H9 (cell line): ENCODE data around the gene SNX14. TPM values are rescaled to one million over a fixed set of nuclear protein-coding genes. Genes with fewer than 3 reads are reported as not detected.

Source experiments
- DNase-seq: peaks from one replicate; pipeline ENCODE4 v3.0.0-alpha.2; 2017
- H2AFZ ChIP-seq: one replicate; pipeline ENCODE4 v1.6.1; 2013; ENCODE audit warnings: mild to moderate bottlenecking, low read length, control low read depth, moderate library complexity
- H2AK5ac ChIP-seq: 2 replicates; pipeline ENCODE4 v1.6.1; 2013; ENCODE audit warnings: low read length, control low read depth, mixed read lengths; ENCODE audit not compliant: insufficient read length
- H2BK120ac ChIP-seq: one replicate; pipeline ENCODE4 v1.6.1; 2013; ENCODE audit warnings: low read depth, mild to moderate bottlenecking, low read length, control low read depth, inconsistent platforms; ENCODE audit not compliant: poor library complexity, severe bottlenecking
- H2BK12ac ChIP-seq: 2 replicates; pipeline ENCODE4 v1.6.1; 2013; ENCODE audit warnings: low read length, control low read depth, mixed read lengths, low read depth; ENCODE audit not compliant: insufficient read length
- H2BK15ac ChIP-seq: 2 replicates; pipeline ENCODE4 v1.6.1; 2013; ENCODE audit warnings: low read depth, low read length, control low read depth
- H2BK20ac ChIP-seq: one replicate; pipeline ENCODE4 v1.6.1; 2013; ENCODE audit warnings: low read depth, mild to moderate bottlenecking, low read length, control low read depth, inconsistent platforms; ENCODE audit not compliant: poor library complexity, severe bottlenecking
- H2BK5ac ChIP-seq: 2 replicates; pipeline ENCODE4 v1.6.1; 2013; ENCODE audit warnings: low read length, control low read depth, mixed read lengths; ENCODE audit not compliant: insufficient read length
- H3K14ac ChIP-seq: 2 replicates; pipeline ENCODE4 v1.6.1; 2013; ENCODE audit warnings: low read length, control low read depth; ENCODE audit not compliant: insufficient read depth
- H3K18ac ChIP-seq: 2 replicates; pipeline ENCODE4 v1.6.1; 2013; ENCODE audit warnings: low read depth, mild to moderate bottlenecking, mixed read lengths, low read length, control low read depth; ENCODE audit not compliant: insufficient read length
- H3K23ac ChIP-seq: 2 replicates; pipeline ENCODE4 v1.6.1; 2013; ENCODE audit warnings: low read length, control low read depth, mixed read lengths, low read depth; ENCODE audit not compliant: insufficient read length
- H3K23me2 ChIP-seq: 2 replicates; pipeline ENCODE4 v1.6.1; 2013; ENCODE audit warnings: low read depth, mild to moderate bottlenecking, mixed read lengths, low read length, control low read depth; ENCODE audit not compliant: insufficient read length, poor library complexity, severe bottlenecking
- H3K27ac ChIP-seq: 2 replicates; pipeline ENCODE4 v1.5.1; 2013; ENCODE audit warnings: low read length, control low read depth, mixed read lengths, low read depth; ENCODE audit not compliant: insufficient read length
- H3K27me3 ChIP-seq: 2 replicates; pipeline ENCODE4 v1.6.1; 2013; ENCODE audit warnings: low read length, control low read depth, inconsistent platforms; ENCODE audit not compliant: insufficient read depth
- H3K4ac ChIP-seq: 2 replicates; pipeline ENCODE4 v1.6.1; 2013; ENCODE audit warnings: low read depth, mild to moderate bottlenecking, control low read depth, inconsistent platforms, low read length, moderate library complexity
- H3K4me1 ChIP-seq: 2 replicates; pipeline ENCODE4 v1.6.1; 2013; ENCODE audit warnings: low read length, control low read depth, inconsistent platforms; ENCODE audit not compliant: insufficient read depth
- H3K4me2 ChIP-seq: 2 replicates; pipeline ENCODE4 v1.6.1; 2013; ENCODE audit warnings: low read length, control low read depth, mixed read lengths; ENCODE audit not compliant: insufficient read length, insufficient read depth
- H3K56ac ChIP-seq: 2 replicates; pipeline ENCODE4 v1.6.1; 2013; ENCODE audit warnings: low read depth, mild to moderate bottlenecking, mixed read lengths, low read length, control low read depth; ENCODE audit not compliant: insufficient read length
- H3K79me1 ChIP-seq: 2 replicates; pipeline ENCODE4 v1.6.1; 2013; ENCODE audit warnings: low read depth, mild to moderate bottlenecking, moderate library complexity, low read length, control low read depth, inconsistent platforms; ENCODE audit not compliant: insufficient read depth, poor library complexity, severe bottlenecking
- H3K79me2 ChIP-seq: 2 replicates; pipeline ENCODE4 v1.6.1; 2013; ENCODE audit warnings: low read length, control low read depth, inconsistent platforms; ENCODE audit not compliant: insufficient read depth
- H3K9ac ChIP-seq: 2 replicates; pipeline ENCODE4 v1.6.1; 2013; ENCODE audit warnings: low read length, control low read depth, mixed read lengths; ENCODE audit not compliant: insufficient read length; ENCODE audit errors: extremely low read depth
- H3K9me3 ChIP-seq: one replicate; pipeline ENCODE4 v1.6.1; 2013; ENCODE audit warnings: low read depth, low read length, inconsistent platforms; ENCODE audit not compliant: control insufficient read depth
- H3T11ph ChIP-seq: one replicate; pipeline ENCODE4 v1.6.1; 2013; ENCODE audit warnings: mild to moderate bottlenecking, low read length, control low read depth, inconsistent platforms
- H4K20me1 ChIP-seq: one replicate; pipeline ENCODE4 v1.6.1; 2013; ENCODE audit not compliant: control insufficient read depth, insufficient read length, insufficient read depth
- H4K5ac ChIP-seq: 2 replicates; pipeline ENCODE4 v1.6.1; 2013; ENCODE audit warnings: low read depth, mild to moderate bottlenecking, mixed read lengths, low read length, control low read depth; ENCODE audit not compliant: insufficient read length
- H4K8ac ChIP-seq: replicated peaks from 2 replicates; pipeline ENCODE4 v1.6.1; 2013; ENCODE audit warnings: low read length, control low read depth, mixed read lengths, low read depth; ENCODE audit not compliant: insufficient read length
- H4K91ac ChIP-seq: 2 replicates; pipeline ENCODE4 v1.6.1; 2013; ENCODE audit warnings: low read depth, mild to moderate bottlenecking, moderate library complexity, mixed read lengths, low read length, control low read depth; ENCODE audit not compliant: insufficient read length
- H3K27ac Mint-ChIP-seq, 3 experiments: 2 replicates in 2 of 3; 3 replicates in 1 of 3; pipeline ENCODE4 v1.8.0; 2020 to 2021; ENCODE audit warnings: mixed read lengths in 3 of 3, mild to moderate bottlenecking in 1 of 3, moderate library complexity in 1 of 3
- H3K27me3 Mint-ChIP-seq: 2 replicates; pipeline ENCODE4 v1.8.0; 2021; ENCODE audit warnings: low read depth, mild to moderate bottlenecking, moderate library complexity, mixed read lengths
- H3K36me3 Mint-ChIP-seq, 3 experiments: 2 replicates in 2 of 3; 3 replicates in 1 of 3; pipeline ENCODE4 v1.8.0; 2020 to 2021; ENCODE audit warnings: low read depth in 3 of 3, mixed read lengths in 3 of 3; ENCODE audit not compliant: insufficient read depth in 1 of 3
- H3K4me1 Mint-ChIP-seq, 2 experiments: 2 replicates each; pipeline ENCODE4 v1.8.0; 2020; ENCODE audit warnings: mixed read lengths in 2 of 2
- H3K4me3 Mint-ChIP-seq, 2 experiments: 2 replicates in 1 of 2; 3 replicates in 1 of 2; pipeline ENCODE4 v1.8.0; 2020 to 2021; ENCODE audit warnings: mild to moderate bottlenecking in 2 of 2, mixed read lengths in 2 of 2, moderate library complexity in 1 of 2
- H3K9me3 Mint-ChIP-seq, 2 experiments: 2 replicates in 1 of 2; 3 replicates in 1 of 2; pipeline ENCODE4 v1.8.0; 2020; ENCODE audit warnings: mild to moderate bottlenecking in 2 of 2, mixed read lengths in 2 of 2, moderate library complexity in 1 of 2
- CTCF ChIP-seq: fragments of 200-600 bp; sonication (generic); conservative IDR thresholded peaks from 3 replicates; pipeline ENCODE4 v1.8.0; 2021; ENCODE audit warnings: antibody characterized with exemption, mild to moderate bottlenecking
- WGBS: extraction: QIAGEN DNeasy Blood & Tissue Kit; methylation state at CpG from one replicate; pipeline ENCODE4 v1.1.7; 2013; ENCODE audit warnings: missing lambda C conversion rate, low lambda C conversion rate, mixed read lengths; ENCODE audit not compliant: insufficient read length; ENCODE audit errors: extremely low coverage; 5-methylcytosine and 5-hydroxymethylcytosine counted together
- total RNA-seq: library from RNA; stranded (reverse); gene quantifications from 2 replicates; pipeline ENCODE4 v1.2.1, GENCODE V29; 2021

SNX14 gene
- total RNA-seq, 1 experiment from 2014 or later = 33.0 TPM

DNA sequence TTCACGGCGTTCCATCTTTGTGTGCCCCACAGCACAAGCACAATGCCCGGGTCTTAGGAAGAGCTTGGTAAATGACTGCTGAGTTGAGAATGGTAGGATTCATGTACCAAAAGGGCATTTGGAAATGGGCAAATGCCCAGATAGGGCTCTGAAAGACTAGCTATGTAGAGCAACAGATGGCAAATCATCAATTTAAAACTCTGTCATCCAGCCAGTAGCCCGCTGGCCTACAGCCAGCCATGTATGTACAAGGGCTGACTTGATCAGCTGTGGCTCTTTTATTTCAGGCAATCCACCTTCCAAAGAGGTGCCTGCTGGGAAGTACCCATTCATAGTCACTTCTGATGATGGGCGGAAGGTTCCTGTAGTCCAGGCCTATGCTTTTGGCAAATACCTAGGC is 108.7 kb downstream of the SNX14 start:
- Histone ChIP-seq H3K56ac (no peak overlapping the region), H3K79me2 (no peaks in the 10 kb centered on the region), H4K8ac (no peak overlapping the region), H3K4ac (no peak overlapping the region), H3K18ac (no peak overlapping the region), H2BK120ac (no peak overlapping the region), H3K23ac (no peak overlapping the region), H3K27ac (no peak overlapping the region), H2BK20ac (no peak overlapping the region), H2BK5ac (no peak overlapping the region), H3K4me2 (no peak overlapping the region), H4K91ac (no peak overlapping the region), H4K20me1 (no peaks in the 10 kb centered on the region), H2BK15ac (no peak overlapping the region), H4K5ac (no peak overlapping the region), H2BK12ac (no peak overlapping the region), H3K23me2 (no peaks in the 10 kb centered on the region), H3K14ac (no peak overlapping the region), H3K9ac (no peak overlapping the region), H3T11ph (no peak overlapping the region), H3K9me3 (no peaks in the 10 kb centered on the region), H2AFZ (no peak overlapping the region), H3K4me1 (no peaks in the 10 kb centered on the region), H3K27me3 (no peaks in the 10 kb centered on the region), H2AK5ac (no peak overlapping the region), H3K79me1 (no peaks in the 10 kb centered on the region)
- no peaks in the 10 kb centered on the region; a peak in 1 of 5 replicates for H3K9me3 Mint-ChIP-seq
- no peak for DNase-seq
- H3K4me1 Mint-ChIP-seq = peaks cover 4 to 5% of the 10 kb centered on the region in 2 experiments
- H3K27me3 Mint-ChIP-seq = no peaks in the 10 kb centered on the region; the same call in none of the 2 replicates
- H3K36me3 Mint-ChIP-seq = no peaks in the 10 kb centered on the region
- TF ChIP-seq CTCF = no peak
- no CpG with 5 or more reads among the region's 5 CpGs for WGBS
- no peak overlapping the region for H3K27ac Mint-ChIP-seq
- no peak overlapping the region for H3K4me3 Mint-ChIP-seq
